ENCODE measurements around the gene HTT. TPM values are rescaled to one million over a fixed set of nuclear protein-coding genes. Genes with fewer than 3 reads are reported as not detected.
A peak's percentile ranks its signal among the peaks of the same experiment; 100 is the strongest.

The HTT gene
- total RNA-seq, 2 donors from 2014 or later = 104 to 109 TPM

DNA sequence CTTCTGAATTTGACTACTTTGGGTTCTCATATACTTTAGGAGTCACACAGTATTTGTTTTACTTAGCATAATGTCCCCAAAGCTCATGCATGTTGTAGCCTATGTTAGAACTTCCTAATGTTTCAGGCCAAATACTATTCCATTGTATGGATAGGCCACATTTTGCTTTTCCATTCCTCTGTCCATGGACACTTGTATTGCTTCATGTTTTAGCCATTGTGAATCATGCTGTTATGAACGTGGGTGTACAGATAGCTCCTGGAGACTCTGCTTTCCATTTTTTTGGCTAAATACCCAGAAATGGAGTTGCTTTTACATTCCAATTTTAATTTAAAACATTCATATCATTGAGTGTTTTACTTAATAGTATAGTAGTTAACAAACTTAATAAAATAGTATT is 54.5 kb downstream of the HTT start:
- no peak for DNase-seq
- H3K27me3 ChIP-seq (ENCODE audit: control insufficient read depth, insufficient read depth, low read length, poor library complexity, severe bottlenecking) = no peaks in the 10 kb centered on the region
- H3K36me3 ChIP-seq (ENCODE audit: control insufficient read depth, insufficient read depth, low read length) = peaks cover 93% of the 10 kb centered on the region
- H3K36me3 Mint-ChIP-seq (ENCODE audit: low read depth) = peaks cover 71% of the 10 kb centered on the region
- no peak for TF ChIP-seq CTCF (conservative IDR thresholded peaks at IDR 0.05)
- H3K9ac ChIP-seq (ENCODE audit: extremely low read depth, low read length, poor library complexity, severe bottlenecking) = no peak overlapping the region
- H3K27me3 Mint-ChIP-seq (ENCODE audit: insufficient read depth) = no peaks in the 10 kb centered on the region
- no peak overlapping the region for H3K4me3 Mint-ChIP-seq
- no peaks in the 10 kb centered on the region for H3K9me3 Mint-ChIP-seq
- 89% methylated on average over 1 of the region's 1 CpG; no CpG with 5 or more reads in 1 of the 2 experiments for WGBS, 2 experiments (ENCODE audit: insufficient coverage in 1 of 2, insufficient read length in 1 of 2)
- no peaks in the 10 kb centered on the region for H3K4me1 ChIP-seq (ENCODE audit: control insufficient read depth, insufficient read depth, low read length)
- H3K27ac Mint-ChIP-seq = no peak overlapping the region
- no peak overlapping the region for H3K4me3 ChIP-seq (ENCODE audit: low read length)
- H3K4me1 Mint-ChIP-seq = no peaks in the 10 kb centered on the region
- no peaks in the 10 kb centered on the region for H3K9me3 ChIP-seq (ENCODE audit: control insufficient read depth, low read length)
- no peak overlapping the region for H3K27ac ChIP-seq (ENCODE audit: low read depth, low read length)

GRCh38 chr4:3130201-3130600 is 55.7 kb downstream of the HTT start:
- Histone ChIP-seq H3K9me3 (ENCODE audit: control insufficient read depth, low read length) (no peaks in the 10 kb centered on the region), H3K36me3 (ENCODE audit: control insufficient read depth, insufficient read depth, low read length) (peaks cover 95% of the 10 kb centered on the region), H3K4me3 (ENCODE audit: low read length) (no peak overlapping the region), H3K27ac (ENCODE audit: low read depth, low read length) (no peak overlapping the region), H3K9ac (ENCODE audit: extremely low read depth, low read length, poor library complexity, severe bottlenecking) (no peak overlapping the region), H3K4me1 (ENCODE audit: control insufficient read depth, insufficient read depth, low read length) (no peaks in the 10 kb centered on the region), H3K27me3 (ENCODE audit: control insufficient read depth, insufficient read depth, low read length, poor library complexity, severe bottlenecking) (no peaks in the 10 kb centered on the region)
- no peaks in the 10 kb centered on the region for H3K9me3 Mint-ChIP-seq
- no peak overlapping the region for H3K27ac Mint-ChIP-seq
- no peak overlapping the region for H3K4me3 Mint-ChIP-seq
- no peaks in the 10 kb centered on the region for H3K4me1 Mint-ChIP-seq
- no peaks in the 10 kb centered on the region for H3K27me3 Mint-ChIP-seq (ENCODE audit: insufficient read depth)
- 91 to 93% methylated on average over 3 of the region's 3 CpGs for WGBS, 2 experiments (ENCODE audit: insufficient coverage in 1 of 2, insufficient read length in 1 of 2)
- TF ChIP-seq CTCF (conservative IDR thresholded peaks at IDR 0.05) = no peak
- H3K36me3 Mint-ChIP-seq (ENCODE audit: low read depth) = peaks cover 74% of the 10 kb centered on the region
- DNase-seq = no peak

- no peak overlapping the region for H3K9ac ChIP-seq (ENCODE audit: extremely low read depth, low read length, poor library complexity, severe bottlenecking)
- no peaks in the 10 kb centered on the region for H3K9me3 ChIP-seq (ENCODE audit: control insufficient read depth, low read length)
- peaks cover 95% of the 10 kb centered on the region for H3K36me3 ChIP-seq (ENCODE audit: control insufficient read depth, insufficient read depth, low read length)
- H3K36me3 Mint-ChIP-seq (ENCODE audit: low read depth) = peaks cover 76% of the 10 kb centered on the region
- no peak overlapping the region for H3K4me3 ChIP-seq (ENCODE audit: low read length)
- no peaks in the 10 kb centered on the region for H3K27me3 ChIP-seq (ENCODE audit: control insufficient read depth, insufficient read depth, low read length, poor library complexity, severe bottlenecking)
- H3K4me1 Mint-ChIP-seq = no peaks in the 10 kb centered on the region
- peak overlapping the region; percentile 41 for H3K27ac Mint-ChIP-seq
- TF ChIP-seq CTCF (conservative IDR thresholded peaks at IDR 0.05) = no peak
- no peak for DNase-seq
- no peak overlapping the region for H3K27ac ChIP-seq (ENCODE audit: low read depth, low read length)
- no peaks in the 10 kb centered on the region for H3K9me3 Mint-ChIP-seq
- 96 to 97% methylated on average over 4 of the region's 4 CpGs for WGBS, 2 experiments (ENCODE audit: insufficient coverage in 1 of 2, insufficient read length in 1 of 2)
- no peaks in the 10 kb centered on the region for H3K4me1 ChIP-seq (ENCODE audit: control insufficient read depth, insufficient read depth, low read length)
- no peak overlapping the region for H3K4me3 Mint-ChIP-seq
- no peaks in the 10 kb centered on the region for H3K27me3 Mint-ChIP-seq (ENCODE audit: insufficient read depth)
Observed at GRCh38 chr4:3130826-3131225, 56.3 kb downstream of the HTT start.
